GM18907 (cell line): Measurements from ENCODE around the gene CTAG1A.
"Not testable (repeated sequence)": the region's sequence is repeated elsewhere in the genome, so short reads cannot be mapped to it uniquely, and the experiment has no call there.

ENCODE experiments used
- ATAC-seq: cut with Tn5 transposase; IDR thresholded peaks from one replicate; pipeline ENCODE4 v1.9.1; 2021; ENCODE audit warnings: mild to moderate bottlenecking, moderate library complexity; ENCODE audit not compliant: unreplicated experiment

Gene CTAG1A

GRCh38 chrX:154570361-154570760, 14.6 kb upstream of the CTAG1A start:
- ATAC-seq = not testable (repeated sequence)

GRCh38 chrX:154573061-154573460, 11.9 kb upstream of the CTAG1A start:
- not testable (repeated sequence) for ATAC-seq

GRCh38 chrX:154575076-154575475, 9.9 kb upstream of the CTAG1A start:
- not testable (repeated sequence) for ATAC-seq

- ATAC-seq = not testable (repeated sequence)
Observed at GRCh38 chrX:154582994-154583393, 1.9 kb upstream of the CTAG1A start.

GRCh38 chrX:154590415-154590814, 5.5 kb downstream of the CTAG1A start:
- ATAC-seq = not testable (repeated sequence)

GRCh38 chrX:154592505-154592904, 7.6 kb downstream of the CTAG1A start:
- no peak for ATAC-seq

GRCh38 chrX:154593201-154593600, 8.3 kb downstream of the CTAG1A start:
- ATAC-seq = no peak

GRCh38 chrX:154594491-154594890, 9.6 kb downstream of the CTAG1A start:
- no peak for ATAC-seq

GRCh38 chrX:154595559-154596249, 10.8 kb downstream of the CTAG1A start:
- ATAC-seq = no peak

GRCh38 chrX:154596290-154596929, 11.5 kb downstream of the CTAG1A start:
- ATAC-seq = no peak

GRCh38 chrX:154597221-154597620, 12.3 kb downstream of the CTAG1A start:
- ATAC-seq = no peak

- ATAC-seq = no peak
Observed at GRCh38 chrX:154598656-154599055, 13.7 kb downstream of the CTAG1A start.

- no peak for ATAC-seq
Observed at GRCh38 chrX:154599531-154599930, 14.6 kb downstream of the CTAG1A start.

- no peak for ATAC-seq
Observed at GRCh38 chrX:154600759-154601374, 15.9 kb downstream of the CTAG1A start.

GRCh38 chrX:154602226-154602625, 17.3 kb downstream of the CTAG1A start:
- no peak for ATAC-seq

GRCh38 chrX:154602766-154603437, 18.0 kb downstream of the CTAG1A start:
- no peak for ATAC-seq

- ATAC-seq = no peak
Observed at GRCh38 chrX:154603438-154604430, 18.8 kb downstream of the CTAG1A start.

GRCh38 chrX:154605566-154605965, 20.6 kb downstream of the CTAG1A start:
- no peak for ATAC-seq

GRCh38 chrX:154607370-154607769, 22.4 kb downstream of the CTAG1A start:
- ATAC-seq = no peak

- ATAC-seq = not testable (repeated sequence)
Observed at GRCh38 chrX:154607976-154608375, 23.0 kb downstream of the CTAG1A start.
